CMK (cell line): Measurements from ENCODE around the gene STUM.

Experiments
- DNase-seq: peaks from one replicate; pipeline ENCODE4 v3.0.0-alpha.2; 2010; ENCODE audit warnings: low read depth

STUM gene

GRCh38 chr1:226562989-226563388 is 14.4 kb downstream of the STUM start:
- no peak for DNase-seq

DNA sequence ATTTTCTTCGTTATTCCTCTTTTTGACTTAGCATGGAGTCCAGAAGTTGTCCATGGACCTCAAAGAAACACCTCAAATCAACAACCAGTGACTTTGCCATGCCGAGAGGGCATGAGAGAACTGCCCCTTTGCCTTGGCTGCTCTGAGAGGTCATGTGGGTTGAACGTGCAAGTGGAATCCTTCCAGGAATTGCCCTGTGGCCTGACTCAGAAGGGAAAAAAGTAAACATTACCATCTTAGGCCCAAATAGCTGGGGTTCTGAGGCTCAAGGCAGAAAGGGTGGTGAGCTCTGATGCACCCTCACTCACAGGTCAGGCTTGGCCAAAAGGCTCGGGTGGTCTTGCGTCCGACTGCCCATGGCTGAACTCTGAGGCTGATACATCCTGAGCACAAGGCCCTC is 15.1 kb downstream of the STUM start:
- no peak for DNase-seq

DNA sequence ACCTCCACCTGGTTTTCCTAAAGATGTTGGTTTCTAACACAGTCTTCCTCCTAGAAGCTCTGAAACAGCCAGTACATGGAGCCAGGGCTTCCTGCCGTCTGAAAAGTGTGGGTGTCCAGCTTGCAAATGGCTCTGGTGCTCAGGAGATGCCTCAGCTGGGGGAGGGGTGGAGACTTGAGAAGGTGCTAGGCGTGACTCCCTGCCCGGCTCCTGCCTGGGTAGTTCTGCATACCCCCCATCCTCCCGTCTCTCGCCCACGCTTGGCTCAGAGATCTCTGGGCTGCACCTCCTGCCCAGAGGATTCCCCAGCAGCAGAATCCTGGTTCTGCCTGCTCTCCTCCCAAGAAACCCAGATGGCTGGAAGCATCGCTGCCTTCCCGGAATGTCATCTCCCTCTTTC is 16.9 kb downstream of the STUM start:
- DNase-seq: no peak

DNA sequence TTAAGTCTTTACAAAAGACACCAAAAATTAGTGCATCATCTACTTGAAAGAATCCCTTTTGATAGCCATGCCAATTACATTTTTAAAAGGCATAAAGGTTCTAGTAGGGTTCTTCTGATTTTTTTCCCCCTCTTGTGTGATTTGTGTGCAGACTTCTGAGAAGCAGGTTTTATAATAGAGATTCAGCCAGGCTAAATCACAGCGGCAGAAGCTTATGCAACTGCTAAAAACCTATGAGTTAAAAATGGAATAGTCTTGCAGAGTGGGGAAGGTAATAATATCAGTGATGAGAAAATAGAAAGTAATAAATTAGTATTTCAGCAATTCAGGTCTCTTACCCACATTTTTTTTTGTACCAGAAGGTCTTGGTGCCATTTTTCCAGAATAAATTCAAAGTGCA is 17.7 kb downstream of the STUM start:
- no peak for DNase-seq

DNA sequence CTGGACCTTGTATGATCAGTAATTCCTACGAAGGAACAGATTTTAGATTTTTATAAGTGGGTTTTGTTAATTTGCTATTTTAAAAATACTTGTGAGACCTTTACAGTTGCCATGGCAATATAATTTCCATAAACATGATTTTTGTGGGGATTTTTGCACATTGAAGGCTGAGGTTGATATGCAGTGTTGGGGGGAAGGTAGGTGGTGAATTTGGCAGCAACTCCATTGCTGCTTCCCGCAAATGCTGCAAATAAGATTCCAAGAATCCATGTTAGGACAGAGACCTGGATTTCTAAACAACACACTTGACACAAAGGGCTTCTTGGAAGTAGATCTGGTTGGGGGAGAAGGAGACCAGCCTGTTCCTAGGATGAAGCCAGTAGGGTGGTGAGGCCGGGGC is 18.2 kb downstream of the STUM start:
- DNase-seq: no peak

DNA sequence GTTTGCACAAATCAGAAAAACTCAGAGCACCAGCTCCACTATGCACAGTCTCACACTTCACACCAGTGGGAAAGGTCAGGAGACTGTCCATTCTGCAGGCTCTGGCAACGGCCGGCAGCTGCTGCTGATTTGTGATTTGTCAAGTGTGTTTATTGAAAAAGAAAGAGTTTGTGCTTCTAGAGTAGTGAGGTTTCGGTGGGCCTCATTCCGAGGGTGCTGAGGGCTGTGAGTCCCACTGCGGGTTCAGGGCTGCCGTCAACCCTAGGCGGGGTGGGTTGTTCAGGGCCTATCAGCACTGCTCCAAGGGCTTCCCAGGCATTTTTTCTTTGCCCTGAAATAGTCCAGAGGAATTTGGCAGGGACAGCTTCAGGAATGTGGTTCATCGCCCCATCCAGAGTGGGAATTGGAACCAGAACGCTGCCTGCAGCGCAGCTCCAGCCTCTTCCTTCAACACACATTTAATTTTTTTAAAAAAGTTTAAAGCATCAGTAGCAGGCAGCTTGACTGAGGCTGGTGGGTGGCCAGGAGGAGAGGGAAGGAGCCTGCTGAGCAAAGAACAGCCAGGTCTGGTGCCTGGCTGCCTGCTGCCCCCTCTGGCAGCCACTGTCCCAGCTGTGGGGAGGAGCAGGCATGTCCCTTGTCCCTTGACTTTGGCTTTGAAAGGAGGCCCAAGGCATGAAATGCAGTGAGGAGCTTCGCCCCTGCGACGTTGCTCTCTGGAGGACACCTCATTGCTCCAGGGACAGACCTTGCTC is 19.7 kb downstream of the STUM start:
- DNase-seq: no peak

- no peak for DNase-seq
Observed at GRCh38 chr1:226568975-226569741, 20.6 kb downstream of the STUM start.

- DNase-seq: no peak
Observed at GRCh38 chr1:226569879-226570547, 21.4 kb downstream of the STUM start.

DNA sequence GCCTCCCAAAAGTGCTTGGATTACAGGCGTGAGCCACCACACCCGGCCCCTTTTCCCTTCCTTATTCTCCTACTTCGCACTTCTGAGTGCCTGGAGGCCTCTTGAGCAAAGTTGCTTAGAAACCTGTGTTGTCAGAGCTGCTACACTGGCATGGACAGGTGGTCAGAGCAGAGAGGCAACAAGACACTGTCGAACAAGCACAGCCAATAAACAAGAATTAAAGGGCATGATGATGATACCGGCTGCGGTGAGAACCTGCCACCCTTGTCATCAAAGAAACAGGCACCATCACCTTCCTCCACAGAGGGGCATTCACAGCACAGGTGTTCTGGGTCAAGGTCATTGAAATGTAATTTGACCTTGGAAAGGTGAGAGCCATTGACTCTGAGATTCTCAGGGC is 23.3 kb downstream of the STUM start:
- no peak for DNase-seq

DNA sequence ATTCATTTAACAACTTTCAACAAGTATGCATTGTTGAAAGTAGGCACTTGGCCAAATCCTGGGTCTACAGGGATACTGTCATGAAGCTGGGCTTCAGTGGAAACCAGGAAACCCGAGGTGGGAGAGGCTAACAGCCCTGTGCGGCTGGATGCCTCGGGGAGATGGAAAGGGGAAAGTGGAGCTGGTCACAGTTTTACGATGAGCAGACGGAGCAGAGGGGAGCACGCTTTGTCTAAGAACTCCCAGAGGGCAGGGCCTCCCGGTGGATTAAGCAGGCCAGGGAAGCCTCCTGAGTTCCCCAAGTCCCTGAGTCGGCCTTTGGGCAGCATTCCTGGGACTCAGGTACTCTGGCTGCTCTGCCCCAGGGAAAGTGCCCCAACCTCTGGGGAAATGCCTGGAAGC is 23.8 kb downstream of the STUM start:
- no peak for DNase-seq

- DNase-seq: no peak
Observed at GRCh38 chr1:226574044-226574443, 25.5 kb downstream of the STUM start.

DNA sequence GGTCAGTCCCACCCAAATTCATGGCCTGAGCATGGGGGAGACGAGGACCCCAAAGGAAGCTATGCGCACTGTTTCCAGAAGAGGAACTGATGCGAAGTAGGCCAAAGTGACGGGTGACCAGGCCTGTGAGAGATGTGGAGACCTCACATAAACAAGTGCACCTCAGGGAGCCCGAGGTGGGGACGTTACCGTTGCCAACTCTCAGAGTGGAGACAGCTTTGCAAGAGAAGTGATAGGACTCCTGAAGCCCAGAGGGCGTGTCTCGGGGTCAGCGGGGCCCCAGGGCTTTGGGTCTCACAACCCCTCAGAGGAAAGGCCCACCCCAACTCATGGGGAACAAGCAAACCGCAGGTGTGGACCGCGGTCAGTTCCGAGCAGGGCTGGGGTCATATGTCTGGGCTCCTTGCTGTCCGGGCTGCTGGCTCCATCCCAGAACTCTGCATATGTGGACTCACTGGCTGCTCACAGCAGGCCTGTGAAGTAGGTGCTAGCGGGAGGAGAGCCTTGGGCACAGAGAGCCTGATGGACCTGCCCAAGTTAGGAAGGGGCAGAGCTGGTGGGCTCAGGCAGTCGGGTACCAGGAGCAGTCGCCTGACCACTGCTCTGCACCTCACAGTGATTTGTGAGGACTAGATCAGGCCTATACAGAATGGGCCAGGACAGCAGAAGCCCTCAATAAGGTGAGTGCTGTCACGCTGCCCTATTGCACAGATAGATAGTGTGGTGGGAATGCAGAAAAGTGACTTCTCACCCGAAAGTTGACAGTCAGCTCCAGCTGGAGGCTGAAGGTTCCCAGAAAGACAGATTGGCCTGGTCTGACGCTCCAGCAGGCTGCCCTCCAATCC is 26.2 kb downstream of the STUM start:
- peak; percentile 32 for DNase-seq

DNA sequence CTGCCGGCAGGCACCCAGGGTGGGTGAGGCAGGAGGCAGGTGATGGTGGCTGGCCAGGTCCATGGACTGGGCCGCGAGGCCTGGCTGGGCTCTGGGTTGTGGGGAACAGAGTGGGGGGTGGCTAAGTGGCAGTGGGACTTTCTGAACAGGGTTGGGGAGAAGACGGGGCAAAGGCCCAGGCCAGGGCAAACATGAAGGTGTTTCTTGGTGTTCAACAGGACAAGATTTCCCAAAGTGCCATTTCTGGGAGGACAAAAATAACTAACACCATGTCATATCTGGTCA is 26.8 kb downstream of the STUM start:
- no peak for DNase-seq

DNA sequence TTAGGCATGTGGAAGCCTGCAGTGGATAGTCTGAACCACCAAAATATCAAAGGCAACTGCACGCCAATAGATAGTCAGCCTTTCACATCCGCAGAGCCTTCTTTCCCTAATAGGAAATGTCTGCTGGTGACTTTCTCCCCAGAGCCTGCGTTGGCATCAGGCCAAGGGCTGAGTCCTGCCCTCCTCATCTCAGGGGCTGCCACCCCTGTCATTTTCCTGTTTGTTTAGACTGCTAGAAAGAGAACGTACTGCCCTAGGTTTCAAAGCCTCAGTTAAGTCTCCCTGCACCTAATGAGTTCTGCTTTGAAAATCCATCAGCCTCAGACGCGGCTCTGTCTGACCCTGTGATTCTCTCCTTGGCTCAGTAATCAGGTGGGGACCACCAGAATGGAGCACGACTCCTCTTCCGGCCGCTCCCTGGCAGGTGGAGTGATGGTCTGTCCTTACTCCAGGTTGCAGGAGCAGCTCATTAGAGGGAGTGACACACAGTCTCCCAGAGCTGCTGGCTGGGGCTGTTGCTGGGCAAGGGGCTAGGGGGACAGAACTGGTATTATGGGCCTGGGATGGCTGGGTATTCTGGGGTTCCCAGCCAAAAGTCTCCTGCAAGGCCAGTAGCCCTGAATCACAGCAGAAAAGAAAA is 27.3 kb downstream of the STUM start:
- DNase-seq: peak; percentile 74

- no peak for DNase-seq
Observed at GRCh38 chr1:226576601-226577000, 28.0 kb downstream of the STUM start.

DNA sequence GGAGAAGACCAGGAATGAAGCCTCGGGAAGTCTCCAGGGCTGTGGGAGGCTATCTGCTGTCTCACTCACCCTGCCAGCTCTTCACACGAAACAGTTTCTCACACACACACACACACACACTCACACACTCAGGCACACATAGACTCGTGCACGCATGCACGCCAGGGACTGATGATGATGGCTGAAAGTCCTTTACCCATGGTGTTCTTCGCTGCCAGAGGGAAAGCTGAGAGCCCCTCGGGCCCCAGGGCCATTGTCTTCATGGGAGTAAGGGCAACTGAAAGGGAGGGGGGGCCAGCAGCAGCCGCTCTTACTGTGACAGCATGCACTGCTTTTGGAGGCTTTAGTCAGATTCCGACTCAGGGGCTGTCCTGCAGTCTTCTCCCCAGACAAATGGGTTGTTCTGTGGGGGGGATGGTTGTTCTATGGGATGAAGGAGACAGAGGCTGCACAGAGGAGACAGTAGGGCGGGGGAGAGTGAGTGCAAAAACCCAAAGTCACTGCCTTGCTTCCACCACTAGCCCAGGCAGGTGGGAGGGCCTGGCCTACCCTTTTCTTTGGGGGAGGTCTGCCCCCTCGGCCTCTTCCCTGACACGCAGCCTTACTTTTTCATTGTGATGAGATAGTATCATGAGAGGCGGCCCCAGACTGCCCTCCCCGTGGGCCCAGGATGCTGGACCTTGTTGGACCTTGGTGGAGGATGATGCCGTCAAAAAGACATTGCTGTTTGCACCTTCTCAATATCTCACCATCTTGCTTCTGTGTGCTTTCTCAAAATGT is 29.0 kb downstream of the STUM start:
- DNase-seq: no peak

DNA sequence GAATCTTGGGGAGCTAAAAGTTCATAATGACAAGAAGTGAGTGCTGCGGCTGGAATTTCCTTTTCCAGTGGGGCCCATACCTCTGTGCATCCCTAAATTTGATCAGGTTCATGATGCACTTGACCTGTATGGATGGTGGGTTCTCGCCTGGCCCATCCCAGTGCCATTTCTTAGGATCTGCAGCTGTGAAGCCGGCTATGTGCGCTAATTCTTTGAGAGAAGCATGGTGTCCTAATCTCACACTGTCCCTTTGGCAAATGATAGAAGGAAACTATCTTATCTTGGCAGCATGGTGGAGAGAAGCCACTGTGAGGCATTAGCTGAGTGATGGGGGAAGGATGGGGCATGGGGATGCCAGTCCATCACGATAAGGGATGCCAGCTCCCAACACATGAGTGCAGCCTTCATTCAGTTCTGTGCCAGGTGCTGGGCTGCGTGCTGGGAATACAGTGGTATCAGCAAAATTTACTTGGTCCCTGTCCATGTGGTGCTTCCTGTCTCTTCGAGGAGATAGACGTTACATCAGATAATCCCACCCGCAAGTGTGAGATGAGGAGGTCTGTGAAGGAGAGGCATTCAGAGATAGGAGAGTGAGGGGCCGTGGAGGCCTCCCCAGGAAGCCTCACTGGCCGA is 30.5 kb downstream of the STUM start:
- peak; percentile 99 for DNase-seq

- DNase-seq: peak; percentile 38
Observed at GRCh38 chr1:226579781-226580323, 31.3 kb downstream of the STUM start.

GRCh38 chr1:226580625-226581270 is 32.2 kb downstream of the STUM start:
- no peak for DNase-seq
